ENCODE results near the gene EEFSEC. TPM values are rescaled to one million over a fixed set of nuclear protein-coding genes. Genes with fewer than 3 reads are reported as not detected.
A peak's percentile ranks its signal among the peaks of the same experiment; 100 is the strongest.

EEFSEC gene
- total RNA-seq, 1 experiment from 2014 or later = 21.3 TPM

- intact Hi-C loops (cut with micrococcal nuclease; ENCODE audit: unreplicated experiment) = no loop called here
- no peaks in the 10 kb centered on the region for H3F3A ChIP-seq (ENCODE audit: insufficient read depth, low read depth)
- BruUV-seq (replicated peaks) = no TSS peak
- CTCF ChIA-PET = interaction anchor here (0.7 kb wide), 1 partner anchor 816 kb away, joined by 5 read pairs; no protein-coding TSS in a partner anchor
- no peaks in the 10 kb centered on the region for H3K36me3 ChIP-seq (ENCODE audit: low read depth)
- TF ChIP-seq EZH2 (IDR thresholded peaks at IDR 0.05; ENCODE audit: low read depth) = no peak
- TF ChIP-seq CTCF (conservative IDR thresholded peaks at IDR 0.05) = no peak
- no peak overlapping the region for H2AFZ ChIP-seq
- no peaks in the 10 kb centered on the region for H3K4me1 ChIP-seq (replicated peaks; ENCODE audit: insufficient read depth)
- no peaks in the 10 kb centered on the region for H3K9me3 ChIP-seq (ENCODE audit: insufficient read depth, low read depth)
- POLR2A ChIA-PET (ENCODE audit: unreplicated experiment) = no interaction called here
- DNase-seq = no peak
- H3K9me2 ChIP-seq (ENCODE audit: insufficient read depth) = no peaks in the 10 kb centered on the region
- H3K27ac ChIP-seq = no peak overlapping the region
- H4K20me1 ChIP-seq (ENCODE audit: insufficient read depth) = peaks cover 3% of the 10 kb centered on the region
- H3K4me3 ChIP-seq = no peak overlapping the region
- H3K4me2 ChIP-seq = no peak overlapping the region
- no peaks in the 10 kb centered on the region for H3K27me3 ChIP-seq (ENCODE audit: insufficient read depth, low read depth)
- no peaks in the 10 kb centered on the region for H3K79me2 ChIP-seq (ENCODE audit: low read depth)
These were observed 249.0 kb downstream of the EEFSEC start for GRCh38 chr3:128402319-128402718.

GRCh38 chr3:128402998-128403397 is 249.7 kb downstream of the EEFSEC start:
- no peaks in the 10 kb centered on the region for H3K36me3 ChIP-seq (ENCODE audit: low read depth)
- no peak for TF ChIP-seq EZH2 (IDR thresholded peaks at IDR 0.05; ENCODE audit: low read depth)
- TF ChIP-seq CTCF (conservative IDR thresholded peaks at IDR 0.05) = no peak
- peaks cover 3% of the 10 kb centered on the region for H4K20me1 ChIP-seq (ENCODE audit: insufficient read depth)
- no peaks in the 10 kb centered on the region for H3F3A ChIP-seq (ENCODE audit: insufficient read depth, low read depth)
- ChIA-PET CTCF (interaction anchor here (0.7 kb wide), 1 partner anchor 816 kb away, joined by 5 read pairs; no protein-coding TSS in a partner anchor), POLR2A (ENCODE audit: unreplicated experiment) (no interaction called here)
- H3K27ac ChIP-seq = no peak overlapping the region
- H3K4me1 ChIP-seq (replicated peaks; ENCODE audit: insufficient read depth) = no peaks in the 10 kb centered on the region
- no peak for DNase-seq
- H3K4me2 ChIP-seq = no peak overlapping the region
- no peak overlapping the region for H3K4me3 ChIP-seq
- no peaks in the 10 kb centered on the region for H3K9me2 ChIP-seq (ENCODE audit: insufficient read depth)
- H2AFZ ChIP-seq = no peak overlapping the region
- H3K9me3 ChIP-seq (ENCODE audit: insufficient read depth, low read depth) = no peaks in the 10 kb centered on the region
- no TSS peak for BruUV-seq (replicated peaks)
- H3K79me2 ChIP-seq (ENCODE audit: low read depth) = no peaks in the 10 kb centered on the region
- intact Hi-C loops (cut with micrococcal nuclease; ENCODE audit: unreplicated experiment) = no loop called here
- H3K27me3 ChIP-seq (ENCODE audit: insufficient read depth, low read depth) = no peaks in the 10 kb centered on the region

- H2AFZ ChIP-seq = no peak overlapping the region
- H3K79me2 ChIP-seq (ENCODE audit: low read depth) = no peaks in the 10 kb centered on the region
- DNase-seq = peak in 1 of 2 experiments; percentile 30
- H3K4me1 ChIP-seq (replicated peaks; ENCODE audit: insufficient read depth) = no peaks in the 10 kb centered on the region
- ChIA-PET POLR2A (ENCODE audit: unreplicated experiment) (no interaction called here), CTCF (interaction anchor here (0.7 kb wide), 1 partner anchor 15 kb away, joined by 4 read pairs; no protein-coding TSS in a partner anchor)
- intact Hi-C loops (cut with micrococcal nuclease; ENCODE audit: unreplicated experiment) = no loop called here
- H4K20me1 ChIP-seq (ENCODE audit: insufficient read depth) = peaks cover 3% of the 10 kb centered on the region
- no peak overlapping the region for H3K4me2 ChIP-seq
- no TSS peak for BruUV-seq (replicated peaks)
- no peak overlapping the region for H3K27ac ChIP-seq
- H3K9me3 ChIP-seq (ENCODE audit: insufficient read depth, low read depth) = no peaks in the 10 kb centered on the region
- no peaks in the 10 kb centered on the region for H3K9me2 ChIP-seq (ENCODE audit: insufficient read depth)
- no peaks in the 10 kb centered on the region for H3K36me3 ChIP-seq (ENCODE audit: low read depth)
- H3K4me3 ChIP-seq = no peak overlapping the region
- TF ChIP-seq EZH2 (IDR thresholded peaks at IDR 0.05; ENCODE audit: low read depth) = no peak
- TF ChIP-seq CTCF (conservative IDR thresholded peaks at IDR 0.05) = no peak
- no peaks in the 10 kb centered on the region for H3F3A ChIP-seq (ENCODE audit: insufficient read depth, low read depth)
- no peaks in the 10 kb centered on the region for H3K27me3 ChIP-seq (ENCODE audit: insufficient read depth, low read depth)
These were observed 251.2 kb downstream of the EEFSEC start for GRCh38 chr3:128404276-128405068.
